Neural progenitor cell (in vitro differentiated cells): ENCODE data around the gene MOB2.

ENCODE experiments used
- CTCF ChIP-seq: fragments of 200-600 bp; sonication (generic); IDR thresholded peaks from 2 replicates; pipeline ENCODE4 v1.5.1; 2017; ENCODE audit warnings: antibody characterized with exemption, mild to moderate bottlenecking
- EZH2 ChIP-seq: fragments of 200-600 bp; sonication (generic); IDR thresholded peaks from 2 replicates; pipeline ENCODE4 v1.6.1; 2017; ENCODE audit warnings: antibody characterized with exemption, mild to moderate bottlenecking, moderate library complexity
- EZH2phosphoT487 ChIP-seq: fragments of 200-600 bp; sonication (generic); IDR thresholded peaks from 2 replicates; pipeline ENCODE4 v1.6.1; 2017; ENCODE audit warnings: antibody characterized with exemption

GRCh38 chr11:1503708-1504104 is 17.1 kb upstream of the MOB2 start:
- TF ChIP-seq CTCF (no peak), EZH2 (no peak), EZH2phosphoT487 (no peak)
